Chondrocyte (in vitro differentiated cells): ENCODE data around the gene CEBPZ. TPM values are rescaled to one million over a fixed set of nuclear protein-coding genes. Genes with fewer than 3 reads are reported as not detected.

Experiments
- DNase-seq: peaks from one replicate; pipeline ENCODE4 v3.0.0; 2021; ENCODE audit warnings: mixed read lengths, low spot score
- H3K27ac Mint-ChIP-seq: one replicate; pipeline ENCODE4 v1.8.0; 2021; ENCODE audit warnings: mild to moderate bottlenecking, moderate library complexity, mixed read lengths; ENCODE audit not compliant: unreplicated experiment
- H3K27me3 Mint-ChIP-seq: 2 replicates; pipeline ENCODE4 v1.8.0; 2021; ENCODE audit warnings: low read depth, mixed read lengths
- H3K36me3 Mint-ChIP-seq: 2 replicates; pipeline ENCODE4 v1.8.0; 2021; ENCODE audit warnings: low read depth, mixed read lengths
- H3K4me1 Mint-ChIP-seq: 2 replicates; pipeline ENCODE4 v1.8.0; 2021; ENCODE audit warnings: low read depth, mild to moderate bottlenecking, mixed read lengths
- H3K4me3 Mint-ChIP-seq: one replicate; pipeline ENCODE4 v1.8.0; 2021; ENCODE audit warnings: mild to moderate bottlenecking, moderate library complexity, mixed read lengths; ENCODE audit not compliant: unreplicated experiment
- H3K9me3 Mint-ChIP-seq: 2 replicates; pipeline ENCODE4 v1.8.0; 2021; ENCODE audit warnings: low read depth, mixed read lengths
- total RNA-seq: library from RNA; stranded (reverse); gene quantifications from 3 replicates; pipeline ENCODE4 v1.2.1, GENCODE V29; 2021
- TF ChIP-seq, protein P1 (sequence below): fragments of 200-600 bp; sonication (generic); IDR thresholded peaks from 2 replicates; pipeline ENCODE4 v1.5.0; 2021; ENCODE audit warnings: antibody characterized with exemption, mild to moderate bottlenecking, moderate library complexity

Gene CEBPZ
- total RNA-seq, 1 donor from 2014 or later: 31.1 TPM

DNA sequence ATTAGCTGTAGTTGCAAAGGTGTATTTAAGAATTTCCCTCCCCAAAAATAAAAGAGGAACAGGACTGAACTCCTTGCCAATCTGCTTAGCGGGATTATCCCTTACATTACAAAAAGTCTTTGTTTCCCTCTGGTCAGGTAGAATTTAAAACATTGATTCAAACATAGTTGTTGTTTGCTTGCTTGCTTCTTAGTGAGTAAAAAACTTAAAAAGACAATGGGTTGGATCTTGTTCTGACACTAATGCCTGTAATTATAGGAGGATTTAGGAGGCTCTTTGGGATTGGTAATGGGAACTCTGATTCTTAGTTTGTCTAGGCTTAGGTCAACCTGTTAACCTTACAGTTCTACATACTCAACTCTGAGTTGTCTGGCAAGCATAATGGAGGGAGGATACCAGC is 38.8 kb downstream of the CEBPZ start:
- Mint-ChIP-seq H3K9me3 (no peaks in the 10 kb centered on the region), H3K36me3 (no peaks in the 10 kb centered on the region), H3K27ac (no peak overlapping the region), H3K27me3 (peaks cover 2% of the 10 kb centered on the region), H3K4me3 (no peak overlapping the region), H3K4me1 (peaks cover 6% of the 10 kb centered on the region)
- DNase-seq: no peak
- TF ChIP-seq, protein P1, sequence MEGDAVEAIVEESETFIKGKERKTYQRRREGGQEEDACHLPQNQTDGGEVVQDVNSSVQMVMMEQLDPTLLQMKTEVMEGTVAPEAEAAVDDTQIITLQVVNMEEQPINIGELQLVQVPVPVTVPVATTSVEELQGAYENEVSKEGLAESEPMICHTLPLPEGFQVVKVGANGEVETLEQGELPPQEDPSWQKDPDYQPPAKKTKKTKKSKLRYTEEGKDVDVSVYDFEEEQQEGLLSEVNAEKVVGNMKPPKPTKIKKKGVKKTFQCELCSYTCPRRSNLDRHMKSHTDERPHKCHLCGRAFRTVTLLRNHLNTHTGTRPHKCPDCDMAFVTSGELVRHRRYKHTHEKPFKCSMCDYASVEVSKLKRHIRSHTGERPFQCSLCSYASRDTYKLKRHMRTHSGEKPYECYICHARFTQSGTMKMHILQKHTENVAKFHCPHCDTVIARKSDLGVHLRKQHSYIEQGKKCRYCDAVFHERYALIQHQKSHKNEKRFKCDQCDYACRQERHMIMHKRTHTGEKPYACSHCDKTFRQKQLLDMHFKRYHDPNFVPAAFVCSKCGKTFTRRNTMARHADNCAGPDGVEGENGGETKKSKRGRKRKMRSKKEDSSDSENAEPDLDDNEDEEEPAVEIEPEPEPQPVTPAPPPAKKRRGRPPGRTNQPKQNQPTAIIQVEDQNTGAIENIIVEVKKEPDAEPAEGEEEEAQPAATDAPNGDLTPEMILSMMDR: no peak

DNA sequence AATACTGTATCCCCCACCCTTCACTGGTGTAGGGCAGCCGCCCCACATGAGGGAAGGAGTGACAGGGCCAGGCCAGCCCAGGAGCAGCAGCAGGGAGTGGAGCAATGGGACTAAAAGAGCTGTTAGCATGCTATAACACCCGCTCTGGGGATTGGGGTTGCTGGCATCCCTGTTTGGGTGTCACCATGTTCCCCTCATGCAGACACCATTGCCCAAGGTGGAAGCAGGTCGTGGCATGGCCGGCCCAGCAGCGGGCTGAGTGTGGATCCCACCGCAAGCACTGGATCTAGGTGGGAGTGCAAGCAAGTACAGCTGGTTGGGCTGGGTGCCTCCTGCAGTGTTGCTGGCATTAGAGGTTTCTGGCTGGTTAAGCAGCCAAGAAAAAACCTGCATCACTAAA is 39.6 kb downstream of the CEBPZ start:
- Mint-ChIP-seq H3K4me1 (peaks cover 6% of the 10 kb centered on the region), H3K4me3 (no peak overlapping the region), H3K27me3 (peaks cover 2% of the 10 kb centered on the region), H3K36me3 (no peaks in the 10 kb centered on the region), H3K27ac (no peak overlapping the region), H3K9me3 (no peaks in the 10 kb centered on the region)
- TF ChIP-seq, protein P1: no peak
- DNase-seq: no peak

DNA sequence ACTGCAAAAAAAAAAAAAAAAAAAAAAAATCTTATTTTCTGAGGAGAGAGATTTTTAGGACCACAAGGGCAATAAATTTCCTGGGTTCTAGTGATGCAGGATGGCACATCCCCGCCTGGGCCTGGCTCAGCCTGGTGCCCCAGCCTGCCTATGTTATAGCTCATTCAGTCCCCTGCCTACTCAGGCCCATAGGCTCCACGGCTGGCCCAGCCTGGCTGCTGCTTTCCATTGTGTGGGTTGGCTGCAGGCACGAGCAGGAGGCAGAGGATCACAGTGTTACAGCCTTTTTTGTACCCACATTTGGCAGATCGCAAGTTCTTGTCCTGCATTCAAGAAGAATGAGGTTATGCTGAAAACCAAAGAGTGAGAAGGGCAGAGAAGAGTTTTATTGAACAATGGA is 40.1 kb downstream of the CEBPZ start:
- Mint-ChIP-seq H3K4me3 (no peak overlapping the region), H3K4me1 (peaks cover 6% of the 10 kb centered on the region), H3K36me3 (no peaks in the 10 kb centered on the region), H3K9me3 (no peaks in the 10 kb centered on the region), H3K27ac (no peak overlapping the region), H3K27me3 (peaks cover 2% of the 10 kb centered on the region)
- TF ChIP-seq, protein P1: no peak
- no peak for DNase-seq

DNA sequence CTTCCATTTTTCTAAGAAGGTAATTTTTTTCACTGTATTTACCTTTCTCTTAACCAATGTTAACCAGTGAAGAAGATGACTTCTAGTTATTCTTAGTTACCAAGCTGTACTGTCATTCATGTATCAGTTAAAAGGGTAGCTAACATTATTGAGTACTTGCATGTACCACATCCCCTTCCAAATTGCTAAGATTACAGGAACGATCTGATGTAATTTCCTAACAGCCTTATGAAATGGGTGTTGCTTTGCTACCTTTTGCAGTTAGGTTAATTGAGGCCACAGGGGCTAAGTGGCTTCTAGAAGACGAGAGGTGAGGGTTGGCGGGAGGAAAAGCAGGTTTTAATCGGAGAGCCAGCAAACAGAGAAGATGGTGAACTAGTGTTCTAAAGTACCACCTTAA is 41.1 kb downstream of the CEBPZ start:
- peaks cover 6% of the 10 kb centered on the region for H3K4me1 Mint-ChIP-seq
- no peak overlapping the region for H3K27ac Mint-ChIP-seq
- peaks cover 2% of the 10 kb centered on the region for H3K27me3 Mint-ChIP-seq
- no peak for DNase-seq
- TF ChIP-seq, protein P1: no peak
- no peaks in the 10 kb centered on the region for H3K36me3 Mint-ChIP-seq
- no peak overlapping the region for H3K4me3 Mint-ChIP-seq
- no peaks in the 10 kb centered on the region for H3K9me3 Mint-ChIP-seq

DNA sequence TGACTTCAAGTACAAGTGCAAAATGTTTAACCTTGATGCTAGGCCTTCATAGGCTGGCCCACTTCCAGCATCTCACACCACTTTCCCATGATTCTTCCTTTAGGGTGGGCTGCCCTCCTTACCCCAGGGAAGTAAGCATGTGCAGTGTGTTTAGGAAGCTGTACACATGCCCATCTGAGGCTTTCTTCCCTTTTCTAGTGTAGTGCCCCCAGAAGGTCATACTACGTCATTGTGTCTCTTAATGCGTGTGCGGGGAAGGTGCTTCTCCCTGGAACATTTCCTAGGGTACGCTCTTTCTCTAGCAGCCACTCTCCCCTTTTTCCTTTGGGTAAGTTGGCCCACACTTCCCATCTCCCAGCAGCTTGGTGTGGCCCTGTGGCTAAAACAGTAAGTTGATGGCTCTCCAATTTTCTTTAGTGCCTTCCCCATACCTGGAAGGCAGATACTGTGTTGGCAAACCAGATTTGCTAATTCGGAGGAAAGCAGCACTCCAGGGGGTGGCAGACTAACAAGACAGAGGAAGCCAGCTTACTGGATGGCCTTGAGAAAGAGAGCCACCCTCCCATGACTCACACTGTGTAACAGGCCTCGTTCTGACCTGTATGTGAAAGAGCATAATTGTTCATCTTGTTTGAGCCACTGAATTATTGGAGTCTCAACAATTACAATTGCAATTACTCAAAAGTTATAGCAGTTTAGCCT is 41.8 kb downstream of the CEBPZ start:
- TF ChIP-seq, protein P1: no peak
- Mint-ChIP-seq H3K36me3 (no peaks in the 10 kb centered on the region), H3K9me3 (no peaks in the 10 kb centered on the region), H3K27me3 (peaks cover 2% of the 10 kb centered on the region), H3K27ac (no peak overlapping the region), H3K4me1 (peaks cover 6% of the 10 kb centered on the region), H3K4me3 (no peak overlapping the region)
- no peak for DNase-seq
